ENCODE results near the gene NAPEPLD. TPM values are rescaled to one million over a fixed set of nuclear protein-coding genes. Genes with fewer than 3 reads are reported as not detected.

The NAPEPLD gene
- total and polyA plus RNA-seq, 2 experiments from 2014 or later, result 9.4 to 10.7 TPM

- H3K4me3 ChIP-seq, result no peak overlapping the region
- no peak for ATAC-seq
- no peaks in the 10 kb centered on the region for H3F3A ChIP-seq (replicated peaks; ENCODE audit: low read depth)
- peaks cover 17% of the 10 kb centered on the region; the same call in 2 of the 3 replicates for H3K36me3 Mint-ChIP-seq (ENCODE audit: low read depth)
- H3K4me1 Mint-ChIP-seq, result no peaks in the 10 kb centered on the region
- no peaks in the 10 kb centered on the region for H3K9me3 Mint-ChIP-seq
- TF ChIP-seq POLR2AphosphoS5 (IDR thresholded peaks at IDR 0.05; ENCODE audit: low read depth), result no peak
- no peaks in the 10 kb centered on the region for H3K79me2 ChIP-seq (replicated peaks; ENCODE audit: insufficient read depth)
- H3K36me3 ChIP-seq (ENCODE audit: insufficient read depth), result peaks cover 2% of the 10 kb centered on the region; the same call in 1 of the 2 replicates
- H3K27me3 ChIP-seq (ENCODE audit: insufficient read depth), result no peaks in the 10 kb centered on the region
- no peak overlapping the region for H3K4me3 Mint-ChIP-seq
- no peaks in the 10 kb centered on the region for H3K27me3 Mint-ChIP-seq (ENCODE audit: insufficient read depth, low read depth, poor library complexity)
- peaks cover 5% of the 10 kb centered on the region for H4K20me1 ChIP-seq (replicated peaks; ENCODE audit: insufficient read depth)
- H3K27ac Mint-ChIP-seq, result no peak overlapping the region
- H3K4me1 ChIP-seq (ENCODE audit: insufficient read depth), result no peaks in the 10 kb centered on the region
- H3K4me2 ChIP-seq, result no peak overlapping the region
- no peak for DNase-seq (ENCODE audit: low spot score)
- H3K27ac ChIP-seq (ENCODE audit: low read depth), result no peak overlapping the region
- no peak overlapping the region for H2AFZ ChIP-seq
- H3K9me2 ChIP-seq (ENCODE audit: insufficient read depth), result no peaks in the 10 kb centered on the region
Observed at GRCh38 chr7:103123529-103123928, 25.4 kb downstream of the NAPEPLD start.

DNA sequence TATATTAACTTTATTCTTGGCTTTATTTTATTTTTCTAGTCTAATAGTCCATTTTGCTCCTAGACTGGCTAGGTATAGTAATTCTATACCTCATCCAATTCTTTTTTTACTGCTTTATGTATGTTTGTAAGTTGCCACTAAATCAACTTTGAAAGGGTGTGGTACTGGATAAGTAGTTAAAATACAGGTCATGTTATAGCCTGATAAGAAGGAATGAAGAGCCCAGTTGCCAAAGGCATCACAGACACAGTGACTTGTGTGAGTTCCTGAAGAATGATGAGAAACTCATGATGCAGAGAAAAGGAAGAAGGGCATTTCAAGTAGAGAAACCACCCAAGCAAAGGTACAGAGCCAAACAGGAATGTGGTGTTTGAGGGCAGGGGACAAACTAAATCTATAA, 27.3 kb downstream of the NAPEPLD start:
- Histone ChIP-seq H3K4me2 (no peak overlapping the region), H4K20me1 (replicated peaks; ENCODE audit: insufficient read depth) (peaks cover 5% of the 10 kb centered on the region; the same call in 1 of the 2 replicates), H3K36me3 (ENCODE audit: insufficient read depth) (no peaks in the 10 kb centered on the region), H3F3A (replicated peaks; ENCODE audit: low read depth) (no peaks in the 10 kb centered on the region), H3K4me3 (no peak overlapping the region), H3K4me1 (ENCODE audit: insufficient read depth) (no peaks in the 10 kb centered on the region), H3K79me2 (replicated peaks; ENCODE audit: insufficient read depth) (no peaks in the 10 kb centered on the region), H3K27ac (ENCODE audit: low read depth) (no peak overlapping the region), H3K9me2 (ENCODE audit: insufficient read depth) (no peaks in the 10 kb centered on the region), H2AFZ (no peak overlapping the region), H3K27me3 (ENCODE audit: insufficient read depth) (no peaks in the 10 kb centered on the region)
- H3K27ac Mint-ChIP-seq, result no peak overlapping the region
- no peaks in the 10 kb centered on the region for H3K9me3 Mint-ChIP-seq
- ATAC-seq (no peak), DNase-seq (ENCODE audit: low spot score) (no peak)
- no peak overlapping the region for H3K4me3 Mint-ChIP-seq
- no peaks in the 10 kb centered on the region for H3K4me1 Mint-ChIP-seq
- H3K27me3 Mint-ChIP-seq (ENCODE audit: insufficient read depth, low read depth, poor library complexity), result no peaks in the 10 kb centered on the region
- peaks cover 11% of the 10 kb centered on the region; the same call in 2 of the 3 replicates for H3K36me3 Mint-ChIP-seq (ENCODE audit: low read depth)
- TF ChIP-seq, protein P1, sequence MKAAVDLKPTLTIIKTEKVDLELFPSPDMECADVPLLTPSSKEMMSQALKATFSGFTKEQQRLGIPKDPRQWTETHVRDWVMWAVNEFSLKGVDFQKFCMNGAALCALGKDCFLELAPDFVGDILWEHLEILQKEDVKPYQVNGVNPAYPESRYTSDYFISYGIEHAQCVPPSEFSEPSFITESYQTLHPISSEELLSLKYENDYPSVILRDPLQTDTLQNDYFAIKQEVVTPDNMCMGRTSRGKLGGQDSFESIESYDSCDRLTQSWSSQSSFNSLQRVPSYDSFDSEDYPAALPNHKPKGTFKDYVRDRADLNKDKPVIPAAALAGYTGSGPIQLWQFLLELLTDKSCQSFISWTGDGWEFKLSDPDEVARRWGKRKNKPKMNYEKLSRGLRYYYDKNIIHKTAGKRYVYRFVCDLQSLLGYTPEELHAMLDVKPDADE (IDR thresholded peaks at IDR 0.05), result no peak
- TF ChIP-seq, protein P2, sequence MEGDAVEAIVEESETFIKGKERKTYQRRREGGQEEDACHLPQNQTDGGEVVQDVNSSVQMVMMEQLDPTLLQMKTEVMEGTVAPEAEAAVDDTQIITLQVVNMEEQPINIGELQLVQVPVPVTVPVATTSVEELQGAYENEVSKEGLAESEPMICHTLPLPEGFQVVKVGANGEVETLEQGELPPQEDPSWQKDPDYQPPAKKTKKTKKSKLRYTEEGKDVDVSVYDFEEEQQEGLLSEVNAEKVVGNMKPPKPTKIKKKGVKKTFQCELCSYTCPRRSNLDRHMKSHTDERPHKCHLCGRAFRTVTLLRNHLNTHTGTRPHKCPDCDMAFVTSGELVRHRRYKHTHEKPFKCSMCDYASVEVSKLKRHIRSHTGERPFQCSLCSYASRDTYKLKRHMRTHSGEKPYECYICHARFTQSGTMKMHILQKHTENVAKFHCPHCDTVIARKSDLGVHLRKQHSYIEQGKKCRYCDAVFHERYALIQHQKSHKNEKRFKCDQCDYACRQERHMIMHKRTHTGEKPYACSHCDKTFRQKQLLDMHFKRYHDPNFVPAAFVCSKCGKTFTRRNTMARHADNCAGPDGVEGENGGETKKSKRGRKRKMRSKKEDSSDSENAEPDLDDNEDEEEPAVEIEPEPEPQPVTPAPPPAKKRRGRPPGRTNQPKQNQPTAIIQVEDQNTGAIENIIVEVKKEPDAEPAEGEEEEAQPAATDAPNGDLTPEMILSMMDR (conservative IDR thresholded peaks at IDR 0.05; ENCODE audit: low read depth in 2 of 2), result no peak
- no peak for TF ChIP-seq JUNB (IDR thresholded peaks at IDR 0.05; ENCODE audit: unreplicated experiment)
- no peak for TF ChIP-seq ZNF114 (CRISPR knock-in tag; IDR thresholded peaks at IDR 0.05)
- TF ChIP-seq ZNF331 (CRISPR knock-in tag; IDR thresholded peaks at IDR 0.05; ENCODE audit: low read depth), result no peak
- TF ChIP-seq STAT1 (IDR thresholded peaks at IDR 0.05; ENCODE audit: unreplicated experiment), result no peak
- TF ChIP-seq, protein P3, sequence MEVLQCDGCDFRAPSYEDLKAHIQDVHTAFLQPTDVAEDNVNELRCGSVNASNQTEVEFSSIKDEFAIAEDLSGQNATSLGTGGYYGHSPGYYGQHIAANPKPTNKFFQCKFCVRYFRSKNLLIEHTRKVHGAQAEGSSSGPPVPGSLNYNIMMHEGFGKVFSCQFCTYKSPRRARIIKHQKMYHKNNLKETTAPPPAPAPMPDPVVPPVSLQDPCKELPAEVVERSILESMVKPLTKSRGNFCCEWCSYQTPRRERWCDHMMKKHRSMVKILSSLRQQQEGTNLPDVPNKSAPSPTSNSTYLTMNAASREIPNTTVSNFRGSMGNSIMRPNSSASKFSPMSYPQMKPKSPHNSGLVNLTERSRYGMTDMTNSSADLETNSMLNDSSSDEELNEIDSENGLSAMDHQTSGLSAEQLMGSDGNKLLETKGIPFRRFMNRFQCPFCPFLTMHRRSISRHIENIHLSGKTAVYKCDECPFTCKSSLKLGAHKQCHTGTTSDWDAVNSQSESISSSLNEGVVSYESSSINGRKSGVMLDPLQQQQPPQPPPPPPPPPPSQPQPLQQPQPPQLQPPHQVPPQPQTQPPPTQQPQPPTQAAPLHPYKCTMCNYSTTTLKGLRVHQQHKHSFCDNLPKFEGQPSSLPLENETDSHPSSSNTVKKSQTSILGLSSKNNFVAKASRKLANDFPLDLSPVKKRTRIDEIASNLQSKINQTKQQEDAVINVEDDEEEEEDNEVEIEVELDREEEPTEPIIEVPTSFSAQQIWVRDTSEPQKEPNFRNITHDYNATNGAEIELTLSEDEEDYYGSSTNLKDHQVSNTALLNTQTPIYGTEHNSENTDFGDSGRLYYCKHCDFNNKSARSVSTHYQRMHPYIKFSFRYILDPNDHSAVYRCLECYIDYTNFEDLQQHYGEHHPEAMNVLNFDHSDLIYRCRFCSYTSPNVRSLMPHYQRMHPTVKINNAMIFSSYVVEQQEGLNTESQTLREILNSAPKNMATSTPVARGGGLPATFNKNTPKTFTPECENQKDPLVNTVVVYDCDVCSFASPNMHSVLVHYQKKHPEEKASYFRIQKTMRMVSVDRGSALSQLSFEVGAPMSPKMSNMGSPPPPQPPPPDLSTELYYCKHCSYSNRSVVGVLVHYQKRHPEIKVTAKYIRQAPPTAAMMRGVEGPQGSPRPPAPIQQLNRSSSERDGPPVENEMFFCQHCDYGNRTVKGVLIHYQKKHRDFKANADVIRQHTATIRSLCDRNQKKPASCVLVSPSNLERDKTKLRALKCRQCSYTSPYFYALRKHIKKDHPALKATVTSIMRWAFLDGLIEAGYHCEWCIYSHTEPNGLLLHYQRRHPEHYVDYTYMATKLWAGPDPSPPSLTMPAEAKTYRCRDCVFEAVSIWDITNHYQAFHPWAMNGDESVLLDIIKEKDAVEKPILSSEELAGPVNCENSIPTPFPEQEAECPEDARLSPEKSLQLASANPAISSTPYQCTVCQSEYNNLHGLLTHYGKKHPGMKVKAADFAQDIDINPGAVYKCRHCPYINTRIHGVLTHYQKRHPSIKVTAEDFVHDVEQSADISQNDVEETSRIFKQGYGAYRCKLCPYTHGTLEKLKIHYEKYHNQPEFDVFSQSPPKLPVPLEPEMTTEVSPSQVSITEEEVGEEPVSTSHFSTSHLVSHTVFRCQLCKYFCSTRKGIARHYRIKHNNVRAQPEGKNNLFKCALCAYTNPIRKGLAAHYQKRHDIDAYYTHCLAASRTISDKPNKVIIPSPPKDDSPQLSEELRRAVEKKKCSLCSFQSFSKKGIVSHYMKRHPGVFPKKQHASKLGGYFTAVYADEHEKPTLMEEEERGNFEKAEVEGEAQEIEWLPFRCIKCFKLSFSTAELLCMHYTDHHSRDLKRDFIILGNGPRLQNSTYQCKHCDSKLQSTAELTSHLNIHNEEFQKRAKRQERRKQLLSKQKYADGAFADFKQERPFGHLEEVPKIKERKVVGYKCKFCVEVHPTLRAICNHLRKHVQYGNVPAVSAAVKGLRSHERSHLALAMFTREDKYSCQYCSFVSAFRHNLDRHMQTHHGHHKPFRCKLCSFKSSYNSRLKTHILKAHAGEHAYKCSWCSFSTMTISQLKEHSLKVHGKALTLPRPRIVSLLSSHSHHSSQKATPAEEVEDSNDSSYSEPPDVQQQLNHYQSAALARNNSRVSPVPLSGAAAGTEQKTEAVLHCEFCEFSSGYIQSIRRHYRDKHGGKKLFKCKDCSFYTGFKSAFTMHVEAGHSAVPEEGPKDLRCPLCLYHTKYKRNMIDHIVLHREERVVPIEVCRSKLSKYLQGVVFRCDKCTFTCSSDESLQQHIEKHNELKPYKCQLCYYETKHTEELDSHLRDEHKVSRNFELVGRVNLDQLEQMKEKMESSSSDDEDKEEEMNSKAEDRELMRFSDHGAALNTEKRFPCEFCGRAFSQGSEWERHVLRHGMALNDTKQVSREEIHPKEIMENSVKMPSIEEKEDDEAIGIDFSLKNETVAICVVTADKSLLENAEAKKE (CRISPR knock-in tag; IDR thresholded peaks at IDR 0.05), result no peak
- no peak for TF ChIP-seq CREB1 (CRISPR knock-in tag; IDR thresholded peaks at IDR 0.05; ENCODE audit: low read depth)
- no peak for TF ChIP-seq NANOG (IDR thresholded peaks at IDR 0.05; ENCODE audit: borderline replicate concordance)
- TF ChIP-seq POLR2AphosphoS5 (IDR thresholded peaks at IDR 0.05; ENCODE audit: low read depth), result no peak
- TF ChIP-seq EZH2phosphoT487 (IDR thresholded peaks at IDR 0.05; ENCODE audit: unreplicated experiment), result no peak
- no peak for TF ChIP-seq EZH2 (IDR thresholded peaks at IDR 0.05; ENCODE audit: low read depth, unreplicated experiment)

Measured in GM23338 (cell line).